GM19025 (cell line): ENCODE data around the gene SH3BP4.
"Not testable (repeated sequence)": the region's sequence is repeated elsewhere in the genome, so short reads cannot be mapped to it uniquely, and the experiment has no call there.

Source experiments
- ATAC-seq: cut with Tn5 transposase; IDR thresholded peaks from one replicate; pipeline ENCODE4 v1.9.1; 2021; ENCODE audit warnings: mild to moderate bottlenecking, low read depth, moderate library complexity; ENCODE audit not compliant: unreplicated experiment

SH3BP4 gene

GRCh38 chr2:235009081-235009480, 57.3 kb downstream of the SH3BP4 start:
- ATAC-seq: no peak

GRCh38 chr2:235010117-235010714, 58.4 kb downstream of the SH3BP4 start:
- ATAC-seq: no peak

GRCh38 chr2:235011607-235011928, 59.8 kb downstream of the SH3BP4 start:
- no peak for ATAC-seq

GRCh38 chr2:235011929-235012631, 60.3 kb downstream of the SH3BP4 start:
- ATAC-seq: no peak

- ATAC-seq: no peak
These were observed 65.6 kb downstream of the SH3BP4 start for GRCh38 chr2:235017441-235017840.

- no peak for ATAC-seq
These were observed 67.0 kb downstream of the SH3BP4 start for GRCh38 chr2:235018838-235019237.

- not testable (repeated sequence) for ATAC-seq
These were observed 68.3 kb downstream of the SH3BP4 start for GRCh38 chr2:235020141-235020540.

GRCh38 chr2:235021752-235022151, 69.9 kb downstream of the SH3BP4 start:
- no peak for ATAC-seq

- no peak for ATAC-seq
These were observed 72.5 kb downstream of the SH3BP4 start for GRCh38 chr2:235024191-235024860.

- ATAC-seq: no peak
These were observed 73.3 kb downstream of the SH3BP4 start for GRCh38 chr2:235024931-235025773.

- ATAC-seq: no peak
These were observed 74.2 kb downstream of the SH3BP4 start for GRCh38 chr2:235025800-235026536.

GRCh38 chr2:235026649-235027557, 75.1 kb downstream of the SH3BP4 start:
- no peak for ATAC-seq

GRCh38 chr2:235027558-235028214, 75.9 kb downstream of the SH3BP4 start:
- ATAC-seq: no peak

GRCh38 chr2:235028646-235029045, 76.8 kb downstream of the SH3BP4 start:
- no peak for ATAC-seq

GRCh38 chr2:235029054-235029453, 77.2 kb downstream of the SH3BP4 start:
- no peak for ATAC-seq

- no peak for ATAC-seq
These were observed 78.3 kb downstream of the SH3BP4 start for GRCh38 chr2:235030126-235030525.

GRCh38 chr2:235030936-235031335, 79.1 kb downstream of the SH3BP4 start:
- no peak for ATAC-seq

GRCh38 chr2:235031686-235032373, 80.0 kb downstream of the SH3BP4 start:
- no peak for ATAC-seq
